GM12874 (cell line): ENCODE results near the gene PNMA8B.

ENCODE experiments used
- TF ChIP-seq, protein P1 (sequence below): IDR thresholded peaks from 2 replicates; pipeline ENCODE4 v1.5.1; 2011; ENCODE audit warnings: low read depth, mild to moderate bottlenecking, control low read depth, low read length, moderate library complexity; ENCODE audit not compliant: insufficient read depth

Gene PNMA8B

DNA sequence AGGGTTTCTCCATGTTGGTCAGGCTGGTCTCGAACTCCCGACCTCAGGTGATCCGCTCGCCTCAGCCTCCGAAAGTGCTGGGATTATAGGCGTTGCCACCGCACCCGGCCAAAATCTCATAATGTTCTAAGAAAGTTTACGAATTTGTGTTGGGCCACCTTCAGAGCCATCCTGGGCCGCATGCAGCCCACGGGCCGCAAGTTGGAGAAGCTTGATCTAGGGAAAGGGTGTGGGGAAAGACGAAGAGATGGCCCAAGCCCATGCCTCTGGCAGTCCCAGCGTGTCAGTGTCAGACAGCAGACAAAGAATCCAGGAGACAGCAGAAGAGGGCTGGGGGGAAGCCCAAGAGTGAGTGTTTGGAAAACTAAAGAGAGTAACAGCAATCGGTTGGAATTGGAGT is 49.6 kb downstream of the PNMA8B start:
- TF ChIP-seq, protein P1, sequence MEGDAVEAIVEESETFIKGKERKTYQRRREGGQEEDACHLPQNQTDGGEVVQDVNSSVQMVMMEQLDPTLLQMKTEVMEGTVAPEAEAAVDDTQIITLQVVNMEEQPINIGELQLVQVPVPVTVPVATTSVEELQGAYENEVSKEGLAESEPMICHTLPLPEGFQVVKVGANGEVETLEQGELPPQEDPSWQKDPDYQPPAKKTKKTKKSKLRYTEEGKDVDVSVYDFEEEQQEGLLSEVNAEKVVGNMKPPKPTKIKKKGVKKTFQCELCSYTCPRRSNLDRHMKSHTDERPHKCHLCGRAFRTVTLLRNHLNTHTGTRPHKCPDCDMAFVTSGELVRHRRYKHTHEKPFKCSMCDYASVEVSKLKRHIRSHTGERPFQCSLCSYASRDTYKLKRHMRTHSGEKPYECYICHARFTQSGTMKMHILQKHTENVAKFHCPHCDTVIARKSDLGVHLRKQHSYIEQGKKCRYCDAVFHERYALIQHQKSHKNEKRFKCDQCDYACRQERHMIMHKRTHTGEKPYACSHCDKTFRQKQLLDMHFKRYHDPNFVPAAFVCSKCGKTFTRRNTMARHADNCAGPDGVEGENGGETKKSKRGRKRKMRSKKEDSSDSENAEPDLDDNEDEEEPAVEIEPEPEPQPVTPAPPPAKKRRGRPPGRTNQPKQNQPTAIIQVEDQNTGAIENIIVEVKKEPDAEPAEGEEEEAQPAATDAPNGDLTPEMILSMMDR = no peak

- TF ChIP-seq, protein P1 = no peak
Measured at GRCh38 chr19:46442808-46443450, 52.7 kb downstream of the PNMA8B start.

DNA sequence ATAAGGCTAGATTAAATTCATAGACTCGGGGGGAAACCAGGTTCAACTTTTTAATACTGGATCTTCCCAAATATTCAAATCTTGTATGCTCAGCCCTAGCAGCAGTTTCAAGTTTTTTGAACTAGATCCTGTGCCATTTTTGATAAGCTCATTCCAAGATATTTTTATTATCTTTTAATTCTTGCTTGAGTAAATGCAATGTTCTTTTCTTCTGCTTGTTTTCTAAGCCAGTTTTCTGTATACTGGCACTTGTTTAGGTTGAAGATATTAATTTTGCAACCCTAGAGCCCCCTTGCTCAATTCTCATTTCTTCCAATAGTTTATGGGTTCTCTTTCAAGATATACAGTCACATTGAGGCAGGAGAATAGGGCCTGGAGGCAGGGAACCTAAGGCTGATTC is 53.8 kb downstream of the PNMA8B start:
- TF ChIP-seq, protein P1 = no peak
